Body of pancreas (tissue), 4 donors: ENCODE measurements around the gene LMBR1.

Source experiments
- CTCF ChIP-seq, 7 experiments: fragments of 450-650 bp in 4 of 7; fragments of 200-600 bp in 3 of 7; sonication (generic) in 3 of 7; IDR thresholded peaks; one replicate each; pipeline ENCODE4 v1.5.1; 2016 to 2019; ENCODE audit warnings: antibody characterized with exemption in 7 of 7
- POLR2A ChIP-seq, 3 donors: fragments of 450-650 bp; IDR thresholded peaks; one replicate each; pipeline ENCODE4 v1.6.1; 2016; ENCODE audit warnings: antibody characterized with exemption in 3 of 3, mild to moderate bottlenecking in 2 of 3

- TF ChIP-seq CTCF (IDR thresholded peaks at IDR 0.05) (no peak), POLR2A (IDR thresholded peaks at IDR 0.05) (no peak)
These were observed 81.3 kb downstream of the LMBR1 start for GRCh38 chr7:156811706-156812105.
